Endodermal cell (in vitro differentiated cells): ENCODE data around the gene PPL. TPM values are rescaled to one million over a fixed set of nuclear protein-coding genes. Genes with fewer than 3 reads are reported as not detected.

Source experiments
- DNase-seq: peaks from one replicate; pipeline ENCODE4 v3.0.0-alpha.2; 2017
- H3K27ac ChIP-seq: 2 replicates; pipeline ENCODE4 v1.5.1; 2013; ENCODE audit warnings: mild to moderate bottlenecking, low read depth, low read length, moderate library complexity
- H3K27me3 ChIP-seq: 2 replicates; pipeline ENCODE4 v1.6.1; 2013; ENCODE audit warnings: mild to moderate bottlenecking, low read length, moderate library complexity; ENCODE audit not compliant: insufficient read depth, control insufficient read depth, poor library complexity, severe bottlenecking
- H3K36me3 ChIP-seq: 2 replicates; pipeline ENCODE4 v1.7.0; 2013; ENCODE audit warnings: mild to moderate bottlenecking, low read length, moderate library complexity; ENCODE audit not compliant: control insufficient read depth, insufficient read depth
- H3K4me1 ChIP-seq: one replicate; pipeline ENCODE4 v1.7.0; 2013; ENCODE audit warnings: low read length; ENCODE audit not compliant: control insufficient read depth, insufficient read depth
- H3K4me3 ChIP-seq: 2 replicates; pipeline ENCODE4 v1.5.1; 2013; ENCODE audit warnings: mild to moderate bottlenecking, low read length, moderate library complexity
- H3K9ac ChIP-seq: 2 replicates; pipeline ENCODE4 v1.6.1; 2013; ENCODE audit warnings: mild to moderate bottlenecking, low read length, moderate library complexity; ENCODE audit not compliant: poor library complexity, severe bottlenecking; ENCODE audit errors: extremely low read depth
- H3K9me3 ChIP-seq: 2 replicates; pipeline ENCODE4 v1.6.1; 2013; ENCODE audit warnings: mild to moderate bottlenecking, low read length, moderate library complexity; ENCODE audit not compliant: control insufficient read depth
- H3K27ac Mint-ChIP-seq: 2 replicates; pipeline ENCODE4 v1.8.0; 2020; ENCODE audit warnings: mixed read lengths
- H3K27me3 Mint-ChIP-seq: 2 replicates; pipeline ENCODE4 v1.8.0; 2021; ENCODE audit warnings: mild to moderate bottlenecking, mixed read lengths; ENCODE audit not compliant: insufficient read depth
- H3K36me3 Mint-ChIP-seq: 2 replicates; pipeline ENCODE4 v1.8.0; 2020; ENCODE audit warnings: low read depth, mixed read lengths
- H3K4me1 Mint-ChIP-seq: 2 replicates; pipeline ENCODE4 v1.8.0; 2020; ENCODE audit warnings: mixed read lengths
- H3K4me3 Mint-ChIP-seq: 2 replicates; pipeline ENCODE4 v1.8.0; 2020; ENCODE audit warnings: mild to moderate bottlenecking, moderate library complexity, mixed read lengths
- H3K9me3 Mint-ChIP-seq: 2 replicates; pipeline ENCODE4 v1.8.0; 2020; ENCODE audit warnings: mild to moderate bottlenecking, mixed read lengths
- CTCF ChIP-seq: fragments of 200-600 bp; sonication (generic); conservative IDR thresholded peaks from 2 replicates; pipeline ENCODE4 v1.5.0; 2021; ENCODE audit warnings: antibody characterized with exemption, mild to moderate bottlenecking
- WGBS, 2 experiments: methylation state at CpG; one replicate each; pipeline versions ENCODE4 v1.1.5 to v1.1.7; 2013; ENCODE audit warnings: missing lambda C conversion rate in 2 of 2, mixed read lengths in 1 of 2; ENCODE audit not compliant: insufficient coverage in 1 of 2, insufficient read length in 1 of 2; 5-methylcytosine and 5-hydroxymethylcytosine counted together
- total RNA-seq, 2 donors: library from RNA; stranded (reverse); fragmentation: NEBNext Ultra II Directional in 1 of 2; extraction: Animal tissue kit (Norgen Biotek cat#: 25700) in 1 of 2; gene quantifications; 2 replicates in 1 of 2; 3 replicates in 1 of 2; pipeline ENCODE4 v1.2.1, GENCODE V29; 2021

PPL gene
- total RNA-seq, 2 donors from 2014 or later, result 37.8 to 48.5 TPM

GRCh38 chr16:4879049-4879448, 57.9 kb downstream of the PPL start:
- Histone ChIP-seq H3K4me3 (no peak overlapping the region), H3K27ac (no peak overlapping the region), H3K9ac (no peak overlapping the region), H3K27me3 (no peaks in the 10 kb centered on the region), H3K9me3 (no peaks in the 10 kb centered on the region), H3K36me3 (peaks cover 95% of the 10 kb centered on the region), H3K4me1 (peaks cover 6% of the 10 kb centered on the region)
- no peaks in the 10 kb centered on the region for H3K27me3 Mint-ChIP-seq
- TF ChIP-seq CTCF, result no peak
- peaks cover 5% of the 10 kb centered on the region for H3K4me1 Mint-ChIP-seq
- H3K27ac Mint-ChIP-seq, result no peak overlapping the region
- no peak for DNase-seq
- WGBS, 2 experiments, result 86% methylated on average over 4 of the region's 4 CpGs; no CpG with 5 or more reads in 1 of the 2 experiments
- no peak overlapping the region for H3K4me3 Mint-ChIP-seq
- H3K9me3 Mint-ChIP-seq, result no peaks in the 10 kb centered on the region
- H3K36me3 Mint-ChIP-seq, result peaks cover 74% of the 10 kb centered on the region

- no peak overlapping the region for H3K4me3 Mint-ChIP-seq
- TF ChIP-seq CTCF, result no peak
- Histone ChIP-seq H3K27ac (no peak overlapping the region), H3K9ac (no peak overlapping the region), H3K36me3 (peaks cover 94% of the 10 kb centered on the region), H3K4me3 (no peak overlapping the region), H3K9me3 (no peaks in the 10 kb centered on the region), H3K4me1 (peaks cover 6% of the 10 kb centered on the region), H3K27me3 (no peaks in the 10 kb centered on the region)
- H3K27me3 Mint-ChIP-seq, result no peaks in the 10 kb centered on the region
- H3K27ac Mint-ChIP-seq, result peak overlapping the region; percentile 52
- peaks cover 67% of the 10 kb centered on the region for H3K36me3 Mint-ChIP-seq
- H3K4me1 Mint-ChIP-seq, result peaks cover 5% of the 10 kb centered on the region
- no peaks in the 10 kb centered on the region for H3K9me3 Mint-ChIP-seq
- DNase-seq, result no peak
- 93 to 96% methylated on average over 4 to 14 of the region's 14 CpGs for WGBS, 2 experiments
These were observed 59.6 kb downstream of the PPL start for GRCh38 chr16:4877380-4877685.

DNA sequence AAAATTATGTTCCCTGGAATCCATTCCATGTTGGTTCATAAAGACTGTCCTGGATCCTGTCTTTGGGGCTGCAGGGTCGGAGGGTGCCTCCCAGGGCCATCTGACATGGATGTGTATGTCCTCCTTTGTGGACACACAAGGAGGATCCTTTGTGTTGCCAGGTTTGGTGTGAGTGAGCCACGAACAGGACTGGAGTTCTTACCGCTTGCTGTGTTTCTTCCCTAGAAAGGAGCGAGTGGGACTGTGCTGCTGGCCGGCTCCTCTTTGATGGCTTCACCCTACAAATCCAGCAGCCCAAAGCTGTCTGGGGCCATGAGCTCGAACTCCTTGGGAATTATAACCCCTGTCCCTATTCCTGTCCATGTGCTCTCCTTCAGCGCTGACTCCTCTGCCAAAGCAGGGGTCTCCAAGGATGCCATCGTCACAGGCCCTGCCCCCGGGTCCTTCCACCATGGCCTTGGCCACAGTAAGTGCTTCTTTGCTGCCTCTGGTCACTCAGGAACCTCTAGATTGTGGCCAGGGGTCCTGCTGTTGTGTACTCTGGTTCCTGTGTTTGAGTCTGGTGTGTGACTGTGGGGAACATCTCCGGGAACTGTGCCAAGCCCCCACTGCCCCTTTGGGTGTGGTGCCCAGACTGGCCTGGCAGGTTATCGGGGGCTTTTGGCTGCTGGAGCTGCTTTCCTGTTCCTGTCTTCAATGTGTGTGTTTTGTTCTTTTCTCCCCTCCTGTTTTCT, 60.1 kb downstream of the PPL start:
- Mint-ChIP-seq H3K4me1 (peaks cover under 1% of the 10 kb centered on the region), H3K27me3 (no peaks in the 10 kb centered on the region), H3K36me3 (peaks cover 66% of the 10 kb centered on the region), H3K4me3 (no peak overlapping the region), H3K9me3 (no peaks in the 10 kb centered on the region), H3K27ac (peak overlapping the region; percentile 52)
- H3K27ac ChIP-seq, result no peak overlapping the region
- H3K4me1 ChIP-seq, result peaks cover under 1% of the 10 kb centered on the region
- H3K4me3 ChIP-seq, result no peak overlapping the region
- DNase-seq, result no peak
- peaks cover 93% of the 10 kb centered on the region for H3K36me3 ChIP-seq
- no peaks in the 10 kb centered on the region for H3K27me3 ChIP-seq
- WGBS, 2 experiments, result 92 to 93% methylated on average over 9 to 11 of the region's 11 CpGs
- TF ChIP-seq CTCF, result no peak
- H3K9me3 ChIP-seq, result no peaks in the 10 kb centered on the region
- H3K9ac ChIP-seq, result no peak overlapping the region
